Brain pericyte (primary cell): ENCODE measurements around the gene ANKAR.

Source experiments
- DNase-seq: peaks from one replicate; pipeline ENCODE4 v3.0.0-alpha.2; 2012; ENCODE audit warnings: low read depth, low spot score

The ANKAR gene

GRCh38 chr2:189719571-189719970, 45.1 kb downstream of the ANKAR start:
- no peak for DNase-seq

- DNase-seq = no peak
Observed at GRCh38 chr2:189723192-189723591, 48.7 kb downstream of the ANKAR start.
